Astrocyte (in vitro differentiated cells and primary cell): ENCODE measurements around the gene FBXL19. TPM values are rescaled to one million over a fixed set of nuclear protein-coding genes. Genes with fewer than 3 reads are reported as not detected.

Experiments used
- DNase-seq: peaks from one replicate; pipeline ENCODE4 v3.0.0-alpha.2; 2010; ENCODE audit warnings: low read depth
- FAIRE-seq: peaks from 2 replicates; lab custom pipeline; 2011; peaks lifted over from hg19 to GRCh38; lab: Jason Lieb, UNC
- H2AFZ ChIP-seq: 2 replicates; pipeline ENCODE4 v1.6.0; 2012; ENCODE audit warnings: low read depth, low read length, inconsistent platforms
- H3K27ac ChIP-seq: 2 replicates; pipeline ENCODE4 v1.5.1; 2011; ENCODE audit warnings: low read depth, low read length, inconsistent platforms
- H3K27me3 ChIP-seq: 2 replicates; pipeline ENCODE4 v1.6.0; 2011; ENCODE audit warnings: low read length, inconsistent platforms; ENCODE audit not compliant: insufficient read depth
- H3K36me3 ChIP-seq: 2 replicates; pipeline ENCODE4 v1.5.1; 2011; ENCODE audit warnings: low read length, inconsistent platforms; ENCODE audit not compliant: insufficient read depth
- H3K4me1 ChIP-seq: 2 replicates; pipeline ENCODE4 v1.5.1; 2011; ENCODE audit warnings: low read length, inconsistent platforms; ENCODE audit not compliant: insufficient read depth
- H3K4me2 ChIP-seq: 2 replicates; pipeline ENCODE4 v1.6.0; 2012; ENCODE audit warnings: low read length, inconsistent platforms
- H3K4me3 ChIP-seq: 2 replicates; pipeline ENCODE4 v1.5.1; 2011; ENCODE audit warnings: low read depth, mild to moderate bottlenecking, low read length, inconsistent platforms; ENCODE audit not compliant: insufficient read depth
- H3K79me2 ChIP-seq: 2 replicates; pipeline ENCODE4 v1.6.0; 2012; ENCODE audit warnings: mild to moderate bottlenecking, low read length, inconsistent platforms; ENCODE audit not compliant: insufficient read depth
- H3K9ac ChIP-seq: 2 replicates; pipeline ENCODE4 v1.6.0; 2012; ENCODE audit warnings: mild to moderate bottlenecking, low read length, inconsistent platforms
- H3K9me3 ChIP-seq: 2 replicates; pipeline ENCODE4 v1.5.1; 2012; ENCODE audit warnings: low read depth, mild to moderate bottlenecking, low read length, inconsistent platforms; ENCODE audit not compliant: insufficient read depth
- H4K20me1 ChIP-seq: 2 replicates; pipeline ENCODE4 v1.6.0; 2012; ENCODE audit warnings: low read length, inconsistent platforms; ENCODE audit not compliant: insufficient read depth
- H3K27ac Mint-ChIP-seq: one replicate; pipeline ENCODE4 v1.8.0; 2021; ENCODE audit warnings: mild to moderate bottlenecking, mixed read lengths; ENCODE audit not compliant: unreplicated experiment
- H3K27me3 Mint-ChIP-seq: one replicate; pipeline ENCODE4 v1.8.0; 2021; ENCODE audit warnings: low read depth, mixed read lengths; ENCODE audit not compliant: unreplicated experiment
- H3K36me3 Mint-ChIP-seq: one replicate; pipeline ENCODE4 v1.8.0; 2021; ENCODE audit warnings: low read depth, mixed read lengths; ENCODE audit not compliant: unreplicated experiment
- H3K4me1 Mint-ChIP-seq: one replicate; pipeline ENCODE4 v1.8.0; 2021; ENCODE audit warnings: low read depth, mixed read lengths; ENCODE audit not compliant: unreplicated experiment
- H3K4me3 Mint-ChIP-seq: one replicate; pipeline ENCODE4 v1.8.0; 2021; ENCODE audit warnings: mild to moderate bottlenecking, moderate library complexity, mixed read lengths; ENCODE audit not compliant: unreplicated experiment
- H3K9me3 Mint-ChIP-seq: one replicate; pipeline ENCODE4 v1.8.0; 2021; ENCODE audit warnings: mild to moderate bottlenecking, mixed read lengths; ENCODE audit not compliant: unreplicated experiment
- EZH2 ChIP-seq: IDR thresholded peaks from 2 replicates; pipeline ENCODE4 v1.6.1; 2012; ENCODE audit warnings: mild to moderate bottlenecking, low read length, inconsistent platforms; ENCODE audit not compliant: insufficient read depth
- total RNA-seq: library from RNA; stranded (reverse); gene quantifications from 2 replicates; pipeline ENCODE4 v1.2.1, GENCODE V29; 2021
- TF ChIP-seq, protein P1 (sequence below): IDR thresholded peaks from 2 replicates; pipeline ENCODE4 v1.5.1; 2011; ENCODE audit warnings: low read depth, mild to moderate bottlenecking, inconsistent platforms, low read length, moderate library complexity; ENCODE audit not compliant: insufficient read depth

Gene FBXL19
- total RNA-seq, 1 donor from 2014 or later, result 42.5 TPM

DNA sequence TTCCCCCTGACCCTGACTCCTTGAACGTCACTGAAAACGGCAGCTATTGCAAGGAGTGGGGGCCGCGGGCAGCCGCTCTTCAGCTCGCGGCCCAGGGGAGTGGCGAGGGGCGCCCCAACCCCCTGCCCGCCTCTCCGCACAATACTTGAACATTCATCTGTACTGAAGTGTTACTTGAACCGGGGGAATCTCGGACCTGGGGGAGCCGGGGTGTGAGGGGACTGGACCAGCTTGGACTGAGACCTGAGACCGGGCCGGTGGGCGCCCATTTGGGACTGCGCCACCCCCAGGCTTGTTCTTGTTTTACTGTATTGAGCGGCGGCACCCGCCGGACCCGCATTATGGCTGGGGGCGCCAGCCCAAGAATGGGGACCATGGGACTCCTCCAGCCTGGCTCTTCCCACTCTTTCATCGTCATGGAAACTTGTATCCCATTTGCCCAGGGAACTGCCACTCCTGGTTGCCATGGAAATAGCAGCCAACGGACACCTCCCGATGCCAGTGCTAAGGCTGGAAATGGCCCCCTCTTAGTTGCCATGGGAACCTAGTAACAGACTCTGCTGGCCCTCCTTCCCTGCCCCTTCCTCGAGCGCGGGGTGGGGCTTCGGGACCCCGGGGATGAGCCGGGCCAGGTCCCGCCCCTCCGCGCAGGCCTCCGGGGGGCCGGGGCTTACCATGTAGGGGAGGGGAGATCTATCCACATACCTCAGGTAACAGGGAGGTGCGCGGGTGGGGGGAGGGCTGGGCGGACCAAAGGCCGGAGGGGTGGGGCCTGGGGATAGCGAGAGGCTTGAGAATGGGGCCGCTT is 24.7 kb downstream of the FBXL19 start:
- Histone ChIP-seq H3K4me1 (peaks cover 13% of the 10 kb centered on the region), H3K79me2 (no peaks in the 10 kb centered on the region), H3K9me3 (no peaks in the 10 kb centered on the region), H3K27me3 (no peaks in the 10 kb centered on the region), H3K9ac (peak overlapping the region; percentile 87), H3K4me3 (peak overlapping the region; percentile 80), H3K36me3 (peaks cover 10% of the 10 kb centered on the region), H2AFZ (peak overlapping the region; percentile 61), H4K20me1 (peaks cover 29% of the 10 kb centered on the region), H3K4me2 (peak overlapping the region; percentile 100), H3K27ac (peak overlapping the region; percentile 55)
- DNase-seq, result peak; percentile 97
- Mint-ChIP-seq H3K4me1 (no peaks in the 10 kb centered on the region), H3K36me3 (peaks cover 2% of the 10 kb centered on the region), H3K9me3 (no peaks in the 10 kb centered on the region), H3K27me3 (no peaks in the 10 kb centered on the region), H3K27ac (peak overlapping the region; percentile 69), H3K4me3 (peak overlapping the region; percentile 85)
- no peak for TF ChIP-seq EZH2
- TF ChIP-seq, protein P1, sequence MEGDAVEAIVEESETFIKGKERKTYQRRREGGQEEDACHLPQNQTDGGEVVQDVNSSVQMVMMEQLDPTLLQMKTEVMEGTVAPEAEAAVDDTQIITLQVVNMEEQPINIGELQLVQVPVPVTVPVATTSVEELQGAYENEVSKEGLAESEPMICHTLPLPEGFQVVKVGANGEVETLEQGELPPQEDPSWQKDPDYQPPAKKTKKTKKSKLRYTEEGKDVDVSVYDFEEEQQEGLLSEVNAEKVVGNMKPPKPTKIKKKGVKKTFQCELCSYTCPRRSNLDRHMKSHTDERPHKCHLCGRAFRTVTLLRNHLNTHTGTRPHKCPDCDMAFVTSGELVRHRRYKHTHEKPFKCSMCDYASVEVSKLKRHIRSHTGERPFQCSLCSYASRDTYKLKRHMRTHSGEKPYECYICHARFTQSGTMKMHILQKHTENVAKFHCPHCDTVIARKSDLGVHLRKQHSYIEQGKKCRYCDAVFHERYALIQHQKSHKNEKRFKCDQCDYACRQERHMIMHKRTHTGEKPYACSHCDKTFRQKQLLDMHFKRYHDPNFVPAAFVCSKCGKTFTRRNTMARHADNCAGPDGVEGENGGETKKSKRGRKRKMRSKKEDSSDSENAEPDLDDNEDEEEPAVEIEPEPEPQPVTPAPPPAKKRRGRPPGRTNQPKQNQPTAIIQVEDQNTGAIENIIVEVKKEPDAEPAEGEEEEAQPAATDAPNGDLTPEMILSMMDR, result no peak
- no peak for FAIRE-seq

DNA sequence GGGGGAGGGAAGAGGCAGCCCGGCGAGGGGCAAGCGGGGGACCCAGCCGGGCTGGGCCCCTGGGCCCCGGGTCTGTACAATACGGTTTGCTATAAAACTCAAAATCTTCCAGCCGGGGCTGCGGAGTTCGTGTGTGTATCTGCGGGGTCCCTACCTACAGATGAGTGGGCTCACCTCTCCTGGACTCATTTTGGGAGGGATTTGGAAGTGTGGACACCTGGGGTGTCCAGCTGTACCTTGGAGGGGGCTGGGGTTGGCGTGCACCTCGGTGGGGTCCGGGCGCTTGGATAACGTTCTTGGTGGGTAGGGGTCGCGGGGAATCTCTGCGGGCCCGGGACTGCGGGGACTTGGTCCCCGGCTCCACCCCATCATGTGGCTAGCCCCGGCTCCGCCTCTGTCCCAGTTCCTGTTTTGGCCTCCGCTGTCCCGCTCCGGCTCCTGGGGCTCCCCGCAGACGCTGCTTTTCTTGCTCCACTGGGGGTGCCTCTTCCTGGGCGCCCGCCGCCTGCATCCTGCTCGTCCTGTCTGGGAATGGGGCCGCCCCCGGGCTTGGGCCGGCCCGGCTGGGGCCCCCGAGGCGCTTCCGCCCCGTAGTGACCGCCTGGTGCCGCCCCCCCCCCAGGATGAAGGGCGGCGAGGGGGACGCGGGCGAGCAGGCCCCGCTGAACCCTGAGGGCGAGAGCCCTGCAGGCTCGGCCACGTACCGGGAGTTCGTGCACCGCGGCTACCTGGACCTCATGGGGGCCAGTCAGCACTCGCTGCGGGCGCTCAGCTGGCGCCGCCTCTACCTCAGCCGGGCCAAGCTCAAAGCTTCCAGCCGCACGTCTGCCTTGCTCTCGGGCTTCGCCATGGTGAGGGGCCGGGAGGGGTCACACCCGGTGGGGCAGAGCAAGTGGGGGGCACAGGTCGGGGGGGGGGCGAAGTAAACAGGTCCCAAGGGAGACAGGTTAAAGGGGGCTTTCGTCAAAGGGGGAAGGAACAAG is 25.6 kb downstream of the FBXL19 start, which contains the start of gene ORAI3:
TSS of gene ORAI3 (plus strand) at position 402 of the 983 bp plus-strand sequence. CDS start at position 624, 222 bp downstream.
- Histone ChIP-seq H3K4me3 (peak within 1 kb of the TSS; percentile 80), H3K27ac (peak within 1 kb of the TSS; percentile 55), H3K36me3 (peaks cover 6% of the 10 kb centered on the region), H3K4me1 (peaks cover 18% of the 10 kb centered on the region), H4K20me1 (peaks cover 25% of the 10 kb centered on the region), H3K27me3 (no peaks in the 10 kb centered on the region), H3K9ac (peak within 1 kb of the TSS; percentile 87), H3K9me3 (no peaks in the 10 kb centered on the region), H2AFZ (peak within 1 kb of the TSS; percentile 61), H3K4me2 (peak within 1 kb of the TSS; percentile 100), H3K79me2 (no peaks in the 10 kb centered on the region)
- FAIRE-seq (no peak), DNase-seq (no peak)
- no peaks in the 10 kb centered on the region for H3K27me3 Mint-ChIP-seq
- H3K4me3 Mint-ChIP-seq, result peak within 1 kb of the TSS; percentile 92
- H3K27ac Mint-ChIP-seq, result peak within 1 kb of the TSS; percentile 82
- peaks cover 2% of the 10 kb centered on the region for H3K36me3 Mint-ChIP-seq
- H3K4me1 Mint-ChIP-seq, result peaks cover 2% of the 10 kb centered on the region
- H3K9me3 Mint-ChIP-seq, result no peaks in the 10 kb centered on the region
- TF ChIP-seq, protein P1, result no peak
- TF ChIP-seq EZH2, result no peak
